Pancreas (tissue), 10 donors: ENCODE results near the gene FRAT1. TPM values are rescaled to one million over a fixed set of nuclear protein-coding genes. Genes with fewer than 3 reads are reported as not detected.
A peak's percentile ranks its signal among the peaks of the same experiment; 100 is the strongest.

Source experiments
- ATAC-seq, 4 donors: fragments of 200-7000 bp; cut with Tn5 transposase; one replicate each; pipeline versions ENCODE4 v1.8.0 to v1.9.1; 2020; ENCODE audit warnings: mild to moderate bottlenecking in 4 of 4, moderate library complexity in 4 of 4
- DNase-seq, 6 donors: peaks; one replicate each; pipeline ENCODE4 v3.0.0-alpha.2; 2020
- FAIRE-seq: peaks from 2 replicates; lab custom pipeline; 2012; peaks lifted over from hg19 to GRCh38; lab: Jason Lieb, UNC
- H3K27ac ChIP-seq, 4 donors: fragments of 200-600 bp; sonication (generic); 1 replicate in 3 of 4; 2 replicates in 1 of 4; pipeline versions ENCODE4 v1.5.0 to v1.8.0; 2020
- H3K27me3 ChIP-seq, 4 donors: fragments of 200-600 bp; one replicate each; pipeline ENCODE4 v1.8.0; 2021
- H3K36me3 ChIP-seq, 3 donors: fragments of 200-600 bp; sonication (generic) in 1 of 3; one replicate each; pipeline versions ENCODE4 v1.5.0 to v1.8.0; 2020 to 2021
- H3K4me1 ChIP-seq, 3 donors: fragments of 200-600 bp; one replicate each; pipeline ENCODE4 v1.8.0; 2021
- H3K4me3 ChIP-seq, 4 donors: fragments of 200-600 bp; sonication (generic) in 2 of 4; one replicate each; pipeline versions ENCODE4 v1.5.0 to v1.8.0; 2020 to 2021
- H3K9me3 ChIP-seq, 4 donors: fragments of 200-600 bp; one replicate each; pipeline ENCODE4 v1.8.0; 2021
- WGBS, 2 donors: extraction: QIAGEN DNeasy Blood & Tissue Kit; methylation state at CpG; one replicate each; pipeline ENCODE4 v1.1.7; 2013; 5-methylcytosine and 5-hydroxymethylcytosine counted together
- intact Hi-C, 3 donors: fragments of 100-400 bp; cut with DNase I; formaldehyde crosslinking; loops; one replicate each; pipeline versions ENCODE4 v1.11.1 to v1.14.2; 2022
- polyA plus RNA-seq, 2 donors: library from polyadenylated mRNA; stranded (reverse); fragments of 200-250 nt; gene quantifications; one replicate each; pipeline ENCODE4 v1.2.3, GENCODE V29; 2013
- total RNA-seq, 6 donors: library from RNA; stranded (reverse); fragmentation: NEBNext Ultra II Directional in 4 of 6; extraction: Animal tissue kit (Norgen Biotek cat#: 25700) in 4 of 6; gene quantifications; one replicate each; pipeline versions ENCODE4 v1.2.1 to v1.2.4, GENCODE V29; 2021 to 2023
- TF ChIP-seq, protein P1 (sequence below), 4 donors: fragments of 200-600 bp; sonication (generic) in 3 of 4; IDR thresholded peaks; one replicate each; pipeline versions ENCODE4 v1.5.0 to v1.8.0; 2021; ENCODE audit warnings: antibody characterized with exemption in 4 of 4
- donor health status: healthy with polysubstance abuse.
- donor health status: DM: no; HTN: no; CAD: no; lungs with moderate emphysema.
- donor health status: DM: no; HTN: no; CAD: no.
- donor health status: control.
- donor health status: control.
- donor health status: Bipolar disorder and iron deficiency.
- donor health status: DM: yes; HTN: yes; CAD: no.
- donor health status: DM: no; HTN: no; CAD: no.
- donor health status: DM: no; HTN: no; CAD: no.
- donor health status: DM: yes; HTN: yes; CAD: no.

The FRAT1 gene
- total and polyA plus RNA-seq, 8 donors, result 1.6 to 5.2 (median 3.1) TPM

DNA sequence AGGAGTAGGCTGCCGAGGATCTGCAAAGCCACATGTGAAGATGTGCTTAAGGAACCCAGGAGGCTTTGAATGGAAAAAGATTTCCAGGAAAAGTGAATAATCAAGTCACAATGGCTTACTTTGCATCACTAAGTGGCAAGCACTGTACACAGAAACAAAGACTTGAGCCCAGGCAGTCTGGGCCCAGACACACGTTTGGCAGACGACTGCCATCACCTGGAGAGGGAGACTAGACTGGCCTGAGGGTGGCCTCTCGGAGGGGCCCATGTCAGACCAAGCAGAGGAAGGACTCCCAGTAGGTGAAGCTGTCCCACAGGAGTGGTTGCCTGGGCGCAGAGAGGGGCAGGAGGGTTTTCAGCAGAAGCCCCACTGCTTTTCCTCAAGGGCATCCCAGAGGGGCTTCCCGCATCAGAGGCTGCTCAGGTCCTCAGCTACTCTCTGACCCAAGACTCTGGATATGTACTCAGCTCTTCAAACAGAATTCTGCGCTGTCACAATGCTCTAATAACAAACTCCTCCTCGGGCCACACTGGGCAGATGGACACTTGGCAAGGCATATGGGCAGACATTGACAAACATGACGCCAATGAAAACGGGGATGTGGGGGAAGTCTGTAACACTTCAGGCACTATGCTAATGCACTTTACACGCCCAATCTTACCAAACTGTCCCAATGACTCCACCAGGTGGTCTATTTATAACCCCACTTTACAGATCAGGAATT, 43.4 kb downstream of the FRAT1 start:
- H3K27me3 ChIP-seq, result no peaks in the 10 kb centered on the region
- peaks cover 0 to 40% (median 15%) of the 10 kb centered on the region in 3 donors for H3K36me3 ChIP-seq
- H3K9me3 ChIP-seq, result no peaks in the 10 kb centered on the region
- DNase-seq (no peak), FAIRE-seq (no peak), ATAC-seq (no peak)
- H3K4me3 ChIP-seq, result no peak overlapping the region
- TF ChIP-seq, protein P1, sequence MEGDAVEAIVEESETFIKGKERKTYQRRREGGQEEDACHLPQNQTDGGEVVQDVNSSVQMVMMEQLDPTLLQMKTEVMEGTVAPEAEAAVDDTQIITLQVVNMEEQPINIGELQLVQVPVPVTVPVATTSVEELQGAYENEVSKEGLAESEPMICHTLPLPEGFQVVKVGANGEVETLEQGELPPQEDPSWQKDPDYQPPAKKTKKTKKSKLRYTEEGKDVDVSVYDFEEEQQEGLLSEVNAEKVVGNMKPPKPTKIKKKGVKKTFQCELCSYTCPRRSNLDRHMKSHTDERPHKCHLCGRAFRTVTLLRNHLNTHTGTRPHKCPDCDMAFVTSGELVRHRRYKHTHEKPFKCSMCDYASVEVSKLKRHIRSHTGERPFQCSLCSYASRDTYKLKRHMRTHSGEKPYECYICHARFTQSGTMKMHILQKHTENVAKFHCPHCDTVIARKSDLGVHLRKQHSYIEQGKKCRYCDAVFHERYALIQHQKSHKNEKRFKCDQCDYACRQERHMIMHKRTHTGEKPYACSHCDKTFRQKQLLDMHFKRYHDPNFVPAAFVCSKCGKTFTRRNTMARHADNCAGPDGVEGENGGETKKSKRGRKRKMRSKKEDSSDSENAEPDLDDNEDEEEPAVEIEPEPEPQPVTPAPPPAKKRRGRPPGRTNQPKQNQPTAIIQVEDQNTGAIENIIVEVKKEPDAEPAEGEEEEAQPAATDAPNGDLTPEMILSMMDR (IDR thresholded peaks at IDR 0.05), result no peak
- intact Hi-C loops, result loop anchor here in 1 of 3 donors (10.0 kb wide), 1 partner anchor 288 kb away; no protein-coding TSS in a partner anchor
- H3K4me1 ChIP-seq, result no peaks in the 10 kb centered on the region
- H3K27ac ChIP-seq, result no peak overlapping the region
- WGBS, 2 donors, result 75 to 77% methylated on average over 11 of the region's 11 CpGs

DNA sequence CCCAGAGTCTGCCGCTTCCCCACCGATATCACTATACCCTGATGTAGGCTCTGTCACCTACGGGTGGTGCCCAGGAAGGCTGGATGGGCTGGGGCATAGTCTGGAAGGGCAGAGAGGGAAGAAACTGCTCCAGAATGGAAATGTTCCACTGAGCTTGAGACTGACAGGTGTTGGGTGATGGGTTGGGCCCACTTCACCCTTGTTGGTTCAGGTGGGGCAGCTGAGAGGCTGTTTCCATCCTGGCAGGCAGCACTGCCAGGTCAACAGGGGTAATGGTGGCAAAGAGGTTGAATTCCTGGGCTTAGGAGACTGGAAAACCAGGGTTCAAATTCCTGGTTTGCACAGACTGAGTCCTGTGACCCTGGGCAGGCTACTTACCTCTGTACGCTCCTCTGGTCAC, 44.0 kb downstream of the FRAT1 start:
- Histone ChIP-seq H3K27ac (no peak overlapping the region), H3K27me3 (no peaks in the 10 kb centered on the region), H3K36me3 (peaks cover 0 to 38% (median 15%) of the 10 kb centered on the region in 3 donors), H3K9me3 (no peaks in the 10 kb centered on the region), H3K4me1 (no peaks in the 10 kb centered on the region), H3K4me3 (no peak overlapping the region)
- TF ChIP-seq, protein P1 (IDR thresholded peaks at IDR 0.05), result no peak
- ATAC-seq (no peak), FAIRE-seq (no peak), DNase-seq (no peak)
- WGBS, 2 donors, result 94 to 96% methylated on average over 4 of the region's 4 CpGs
- intact Hi-C loops, result loop anchor here in 1 of 3 donors (10.0 kb wide), 1 partner anchor 288 kb away; no protein-coding TSS in a partner anchor

DNA sequence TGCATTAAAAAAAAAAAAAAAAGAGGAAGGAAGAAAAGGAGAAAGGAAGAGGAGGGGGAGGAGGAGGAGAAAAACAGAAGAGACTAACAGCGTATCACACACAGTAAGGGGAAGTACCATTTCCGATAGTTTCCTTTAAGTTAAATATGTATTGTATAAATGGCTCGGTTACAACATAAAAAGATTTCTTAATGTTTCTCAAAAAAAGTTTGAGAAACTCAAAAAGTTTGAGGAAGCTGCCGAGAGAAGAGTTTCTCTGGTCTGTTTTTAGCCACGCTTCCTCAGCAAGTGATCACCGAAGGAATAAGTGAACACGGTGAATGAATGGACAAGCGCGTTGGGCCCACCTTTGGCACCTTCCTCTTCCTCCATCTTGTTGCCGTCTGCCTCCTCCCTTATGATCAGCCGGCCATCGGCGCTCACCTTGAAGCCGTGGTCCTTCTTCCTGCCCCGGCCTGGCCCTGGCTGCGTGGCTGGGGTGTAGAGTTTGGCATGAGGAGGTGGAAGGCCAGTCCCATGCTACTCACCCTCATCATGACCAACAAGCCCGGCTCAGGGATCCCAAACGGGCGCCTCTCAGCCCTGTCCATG, 46.8 kb downstream of the FRAT1 start:
- Histone ChIP-seq H3K4me1 (no peaks in the 10 kb centered on the region), H3K9me3 (no peaks in the 10 kb centered on the region), H3K27me3 (no peaks in the 10 kb centered on the region), H3K36me3 (peaks cover 0 to 40% (median 15%) of the 10 kb centered on the region in 3 donors), H3K4me3 (no peak overlapping the region), H3K27ac (peak overlapping the region in 2 of 4 donors; percentile 44 to 63)
- DNase-seq, result no peak
- TF ChIP-seq, protein P1 (IDR thresholded peaks at IDR 0.05), result no peak
- WGBS, 2 donors, result 89 to 93% methylated on average over 19 of the region's 19 CpGs
- intact Hi-C loops, result loop anchor here in 1 of 3 donors (10.0 kb wide), 1 partner anchor 291 kb away; no protein-coding TSS in a partner anchor
- FAIRE-seq, result no peak
- peak in 2 of 4 donors; percentile 62 to 69 for ATAC-seq

DNA sequence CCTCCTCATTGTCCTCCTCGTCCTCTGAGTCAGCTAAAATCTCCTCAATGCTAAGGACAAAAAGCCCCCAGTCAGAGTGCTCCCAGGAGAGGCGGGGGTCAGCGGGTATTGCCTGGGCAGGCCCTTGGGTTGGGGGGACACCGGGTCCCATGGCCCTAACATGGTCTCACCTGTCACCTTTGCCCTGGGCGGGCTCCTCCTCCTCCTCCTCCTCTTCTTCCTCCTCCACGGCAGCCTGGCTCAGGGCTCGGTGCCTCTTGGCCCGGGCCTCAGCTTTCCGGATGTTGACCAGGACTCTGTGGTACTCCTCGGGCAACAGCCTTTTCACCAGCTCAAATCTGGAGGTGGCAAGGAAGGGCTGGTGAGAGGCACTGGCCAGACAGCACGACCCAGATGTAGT, 47.5 kb downstream of the FRAT1 start:
- H3K36me3 ChIP-seq, result peaks cover 0 to 47% (median 20%) of the 10 kb centered on the region in 3 donors
- no peak for DNase-seq
- 89 to 95% methylated on average over 11 of the region's 11 CpGs for WGBS, 2 donors
- H3K4me1 ChIP-seq, result no peaks in the 10 kb centered on the region
- H3K27me3 ChIP-seq, result no peaks in the 10 kb centered on the region
- no peak for FAIRE-seq
- intact Hi-C loops, result loop anchor here in 1 of 3 donors (10.0 kb wide), 1 partner anchor 292 kb away; no protein-coding TSS in a partner anchor
- H3K4me3 ChIP-seq, result no peak overlapping the region
- TF ChIP-seq, protein P1 (IDR thresholded peaks at IDR 0.05), result no peak
- H3K27ac ChIP-seq, result peak overlapping the region in 2 of 4 donors; percentile 44 to 63
- ATAC-seq, result no peak
- H3K9me3 ChIP-seq, result no peaks in the 10 kb centered on the region
